NCI-H226 (cell line): ENCODE data around the gene VAV2.

Source experiments
- DNase-seq: peaks from one replicate; pipeline ENCODE4 v3.0.0-alpha.2; 2015

Gene VAV2

GRCh38 chr9:133950192-133950591 lies 41.9 kb downstream of the VAV2 start:
- no peak for DNase-seq

- no peak for DNase-seq
Measured at GRCh38 chr9:133949486-133950061, 42.5 kb downstream of the VAV2 start.

GRCh38 chr9:133948561-133949485 lies 43.3 kb downstream of the VAV2 start:
- peak; percentile 32 for DNase-seq

- DNase-seq, result no peak
Measured at GRCh38 chr9:133948131-133948530, 44.0 kb downstream of the VAV2 start.

GRCh38 chr9:133946840-133947486 lies 45.2 kb downstream of the VAV2 start:
- DNase-seq, result no peak

- DNase-seq, result no peak
Measured at GRCh38 chr9:133945977-133946753, 46.0 kb downstream of the VAV2 start.

GRCh38 chr9:133945314-133945975 lies 46.7 kb downstream of the VAV2 start:
- DNase-seq, result no peak

GRCh38 chr9:133944746-133945135 lies 47.4 kb downstream of the VAV2 start:
- DNase-seq, result peak; percentile 87

GRCh38 chr9:133943781-133944745 lies 48.1 kb downstream of the VAV2 start:
- peak; percentile 8 for DNase-seq

GRCh38 chr9:133943036-133943780 lies 48.9 kb downstream of the VAV2 start:
- DNase-seq, result no peak

GRCh38 chr9:133942206-133942975 lies 49.7 kb downstream of the VAV2 start:
- no peak for DNase-seq

GRCh38 chr9:133939845-133940244 lies 52.3 kb downstream of the VAV2 start:
- no peak for DNase-seq

- DNase-seq, result no peak
Measured at GRCh38 chr9:133939171-133939785, 52.8 kb downstream of the VAV2 start.

GRCh38 chr9:133938753-133939152 lies 53.4 kb downstream of the VAV2 start:
- no peak for DNase-seq

- no peak for DNase-seq
Measured at GRCh38 chr9:133938086-133938485, 54.0 kb downstream of the VAV2 start.

- no peak for DNase-seq
Measured at GRCh38 chr9:133937120-133937519, 55.0 kb downstream of the VAV2 start.

- peak; percentile 43 for DNase-seq
Measured at GRCh38 chr9:133935328-133936005, 56.7 kb downstream of the VAV2 start.

GRCh38 chr9:133934482-133935232 lies 57.5 kb downstream of the VAV2 start:
- no peak for DNase-seq
